Fibroblast of pulmonary artery (primary cell): ENCODE measurements around the gene CPLX3.

Source experiments
- DNase-seq: peaks from one replicate; pipeline ENCODE4 v3.0.0-alpha.2; 2010; ENCODE audit warnings: low read depth
- H3K4me3 ChIP-seq: replicated peaks from 2 replicates; pipeline ENCODE4 v1.5.1; 2011; ENCODE audit warnings: low read depth, mild to moderate bottlenecking, control low read depth, low read length, moderate library complexity
- TF ChIP-seq, protein P1 (sequence below): IDR thresholded peaks from 2 replicates; pipeline ENCODE4 v1.5.1; 2011; ENCODE audit warnings: mild to moderate bottlenecking, control low read depth, low read length, inconsistent platforms; ENCODE audit errors: missing control alignments

Gene CPLX3

DNA sequence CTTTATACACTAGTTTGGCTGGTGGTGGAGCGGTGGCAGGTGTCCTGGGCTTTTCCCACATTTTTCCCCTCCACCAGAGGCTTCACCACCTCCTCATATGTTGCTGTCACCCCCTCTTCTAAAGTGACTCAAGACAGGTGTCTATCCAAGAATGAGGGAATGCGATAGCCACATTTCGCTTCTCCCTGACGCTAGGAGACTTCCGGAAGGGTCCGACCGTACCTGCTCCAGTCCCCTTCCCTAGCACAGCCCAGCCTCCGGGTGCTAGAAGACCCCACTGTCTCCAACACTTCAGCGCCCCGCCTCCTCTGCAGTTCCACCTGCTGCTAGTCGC, 46.2 kb downstream of the CPLX3 start:
- TF ChIP-seq, protein P1, sequence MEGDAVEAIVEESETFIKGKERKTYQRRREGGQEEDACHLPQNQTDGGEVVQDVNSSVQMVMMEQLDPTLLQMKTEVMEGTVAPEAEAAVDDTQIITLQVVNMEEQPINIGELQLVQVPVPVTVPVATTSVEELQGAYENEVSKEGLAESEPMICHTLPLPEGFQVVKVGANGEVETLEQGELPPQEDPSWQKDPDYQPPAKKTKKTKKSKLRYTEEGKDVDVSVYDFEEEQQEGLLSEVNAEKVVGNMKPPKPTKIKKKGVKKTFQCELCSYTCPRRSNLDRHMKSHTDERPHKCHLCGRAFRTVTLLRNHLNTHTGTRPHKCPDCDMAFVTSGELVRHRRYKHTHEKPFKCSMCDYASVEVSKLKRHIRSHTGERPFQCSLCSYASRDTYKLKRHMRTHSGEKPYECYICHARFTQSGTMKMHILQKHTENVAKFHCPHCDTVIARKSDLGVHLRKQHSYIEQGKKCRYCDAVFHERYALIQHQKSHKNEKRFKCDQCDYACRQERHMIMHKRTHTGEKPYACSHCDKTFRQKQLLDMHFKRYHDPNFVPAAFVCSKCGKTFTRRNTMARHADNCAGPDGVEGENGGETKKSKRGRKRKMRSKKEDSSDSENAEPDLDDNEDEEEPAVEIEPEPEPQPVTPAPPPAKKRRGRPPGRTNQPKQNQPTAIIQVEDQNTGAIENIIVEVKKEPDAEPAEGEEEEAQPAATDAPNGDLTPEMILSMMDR: no peak
- H3K4me3 ChIP-seq: peak overlapping the region; percentile 71
- no peak for DNase-seq

DNA sequence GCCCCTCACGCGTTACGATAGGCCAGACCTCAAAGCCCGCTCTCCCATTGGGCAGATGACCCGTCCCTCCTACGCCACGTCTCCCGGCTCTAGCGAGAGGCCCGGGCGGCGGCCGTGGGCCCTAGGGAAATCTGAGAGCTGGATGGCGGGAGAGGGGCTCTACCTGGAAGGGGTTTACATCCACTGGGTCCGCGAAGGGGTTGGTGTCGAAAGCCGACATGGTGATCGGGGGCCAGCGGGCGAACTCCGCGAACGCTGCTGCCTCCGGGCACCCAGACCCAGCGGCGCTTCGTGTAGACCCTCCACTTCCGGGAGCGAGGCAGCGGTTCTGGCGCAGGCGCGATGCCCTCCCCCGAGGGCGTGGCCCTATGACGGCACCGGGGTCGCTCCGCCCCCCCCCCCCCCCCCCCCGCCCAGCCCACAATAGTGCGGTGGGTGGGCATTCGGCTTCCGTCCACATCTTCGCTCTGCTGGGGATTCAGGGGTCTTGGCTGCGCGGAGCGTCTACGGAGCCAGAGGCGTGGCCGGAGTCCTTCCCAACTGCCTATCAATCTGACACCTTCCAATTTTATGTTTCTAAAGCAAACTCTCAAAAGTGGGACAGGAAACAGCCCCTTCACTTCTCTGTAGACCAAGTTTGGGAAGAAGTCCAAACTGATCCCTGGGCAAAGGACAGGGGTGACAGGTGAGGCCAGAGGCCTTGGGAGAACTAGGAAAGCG, 46.8 kb downstream of the CPLX3 start, which contains the start of gene SCAMP2:
TSS of gene SCAMP2 (minus strand) at position 330 of the 720 bp plus-strand sequence. CDS start at position 220, 110 bp downstream.
- H3K4me3 ChIP-seq: peak within 1 kb of the TSS; percentile 71
- peak; percentile 95 for DNase-seq
- TF ChIP-seq, protein P1: no peak

DNA sequence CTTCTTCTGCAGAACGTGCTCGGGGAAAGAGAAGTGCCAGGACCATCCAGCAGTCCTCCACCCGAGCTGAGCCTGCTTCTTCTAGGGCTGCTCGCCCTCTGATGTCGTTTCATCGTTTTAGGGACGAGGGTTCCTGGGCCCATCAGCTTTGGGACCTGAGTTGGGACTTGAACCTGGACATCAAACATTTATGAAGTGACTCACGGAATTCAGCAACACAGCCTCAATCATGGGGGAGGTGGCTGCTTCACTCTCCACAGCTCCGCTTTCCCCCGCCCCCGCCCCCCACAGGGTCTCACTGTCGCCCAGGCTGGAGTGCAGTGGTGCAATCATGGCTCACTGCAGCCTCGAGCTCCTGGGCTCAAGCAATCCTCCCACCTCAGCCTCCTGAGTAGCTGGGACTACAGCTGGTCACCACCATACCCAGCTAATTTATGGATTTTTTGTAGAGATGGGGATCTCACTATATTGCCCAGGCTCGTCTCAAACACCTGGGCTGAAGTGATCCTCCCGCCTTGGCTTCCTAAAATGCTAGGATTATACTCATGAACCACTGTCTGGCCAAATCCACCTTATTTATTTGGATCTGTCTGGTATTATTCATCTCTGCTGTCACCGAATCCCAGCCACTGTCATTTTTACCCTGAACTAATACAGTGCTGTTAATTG, 47.5 kb downstream of the CPLX3 start:
- peak; percentile 13 for DNase-seq
- H3K4me3 ChIP-seq: peak overlapping the region; percentile 71
- TF ChIP-seq, protein P1: no peak

DNA sequence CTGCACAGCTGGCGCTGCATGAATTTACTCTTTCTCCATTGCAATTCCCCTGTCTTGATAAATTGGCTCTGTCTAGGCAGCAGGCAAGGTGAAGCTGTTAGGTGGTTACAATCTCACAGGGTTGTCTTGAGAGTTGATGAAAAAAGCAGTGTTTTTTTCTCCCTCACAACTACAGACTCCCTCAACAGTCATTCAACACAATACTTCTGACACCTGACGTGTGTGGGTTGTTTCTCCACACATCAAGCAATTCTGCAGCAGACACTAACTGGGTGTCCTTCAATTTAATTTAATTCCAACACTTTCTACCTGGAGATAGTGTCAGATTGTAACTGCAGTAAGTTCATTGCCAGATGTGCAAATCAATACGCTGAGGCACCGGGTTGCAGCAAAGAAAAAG, 51.8 kb downstream of the CPLX3 start:
- TF ChIP-seq, protein P1: no peak
- no peak overlapping the region for H3K4me3 ChIP-seq
- DNase-seq: no peak
